ENCODE results near the gene CLCN3. TPM values are rescaled to one million over a fixed set of nuclear protein-coding genes. Genes with fewer than 3 reads are reported as not detected.

Gene CLCN3
- total RNA-seq, 3 donors from 2014 or later (not counting 1 experiment from before 2014, with no cell fraction given) = 20.7 to 26.0 (median 21.0) TPM

GRCh38 chr4:169649545-169650226, 29.3 kb downstream of the CLCN3 start:
- Mint-ChIP-seq H3K4me3 (no peak overlapping the region), H3K4me1 (peaks cover 19 to 26% of the 10 kb centered on the region in 2 donors), H3K27ac (no peak overlapping the region), H3K9me3 (no peaks in the 10 kb centered on the region), H3K36me3 (peaks cover 2% of the 10 kb centered on the region), H3K27me3 (ENCODE audit: low read depth in 2 of 2) (no peaks in the 10 kb centered on the region)
- DNase-seq = no peak
- no peaks in the 10 kb centered on the region for H3K9me3 ChIP-seq (ENCODE audit: control insufficient read depth, insufficient read depth, low read length)
- no peak overlapping the region for H3K4me3 ChIP-seq (ENCODE audit: low read length)
- TF ChIP-seq CTCF (IDR thresholded peaks at IDR 0.05) = no peak
- H3K36me3 ChIP-seq (ENCODE audit: control insufficient read depth, insufficient read depth, low read length) = peaks cover 7% of the 10 kb centered on the region
- H3K4me1 ChIP-seq (ENCODE audit: control insufficient read depth, insufficient read depth, low read length) = no peaks in the 10 kb centered on the region
- ATAC-seq = no peak
- intact Hi-C loops (cut with micrococcal nuclease) = no loop called here
- no peak overlapping the region for H3K27ac ChIP-seq (ENCODE audit: low read length)
- 98% methylated on average over 7 of the region's 7 CpGs for WGBS (ENCODE audit: insufficient coverage)
- no peaks in the 10 kb centered on the region for H3K27me3 ChIP-seq (ENCODE audit: control insufficient read depth, insufficient read depth, low read length)

- no peak for ATAC-seq
- Mint-ChIP-seq H3K4me3 (no peak overlapping the region), H3K9me3 (no peaks in the 10 kb centered on the region), H3K4me1 (peaks cover 26% of the 10 kb centered on the region in 2 donors), H3K27me3 (ENCODE audit: low read depth in 2 of 2) (no peaks in the 10 kb centered on the region), H3K27ac (no peak overlapping the region), H3K36me3 (no peaks in the 10 kb centered on the region)
- no peak for DNase-seq
- Histone ChIP-seq H3K4me1 (ENCODE audit: control insufficient read depth, insufficient read depth, low read length) (no peaks in the 10 kb centered on the region), H3K4me3 (ENCODE audit: low read length) (no peak overlapping the region), H3K27me3 (ENCODE audit: control insufficient read depth, insufficient read depth, low read length) (no peaks in the 10 kb centered on the region), H3K36me3 (ENCODE audit: control insufficient read depth, insufficient read depth, low read length) (peaks cover 3% of the 10 kb centered on the region), H3K27ac (ENCODE audit: low read length) (no peak overlapping the region), H3K9me3 (ENCODE audit: control insufficient read depth, insufficient read depth, low read length) (no peaks in the 10 kb centered on the region)
- TF ChIP-seq CTCF (IDR thresholded peaks at IDR 0.05) = no peak
- 100% methylated on average over 2 of the region's 3 CpGs for WGBS (ENCODE audit: insufficient coverage)
- intact Hi-C loops (cut with micrococcal nuclease) = no loop called here
Measured at GRCh38 chr4:169650227-169650936, 30.0 kb downstream of the CLCN3 start.

GRCh38 chr4:169652535-169652934, 32.2 kb downstream of the CLCN3 start:
- Histone ChIP-seq H3K36me3 (ENCODE audit: control insufficient read depth, insufficient read depth, low read length) (no peaks in the 10 kb centered on the region), H3K27ac (ENCODE audit: low read length) (no peak overlapping the region), H3K27me3 (ENCODE audit: control insufficient read depth, insufficient read depth, low read length) (no peaks in the 10 kb centered on the region), H3K4me3 (ENCODE audit: low read length) (no peak overlapping the region), H3K4me1 (ENCODE audit: control insufficient read depth, insufficient read depth, low read length) (no peaks in the 10 kb centered on the region), H3K9me3 (ENCODE audit: control insufficient read depth, insufficient read depth, low read length) (no peaks in the 10 kb centered on the region)
- ATAC-seq = no peak
- intact Hi-C loops (cut with micrococcal nuclease) = no loop called here
- H3K9me3 Mint-ChIP-seq = no peaks in the 10 kb centered on the region
- H3K36me3 Mint-ChIP-seq = no peaks in the 10 kb centered on the region
- no peak overlapping the region for H3K4me3 Mint-ChIP-seq
- no peak for DNase-seq
- no peaks in the 10 kb centered on the region for H3K27me3 Mint-ChIP-seq (ENCODE audit: low read depth in 2 of 2)
- peaks cover 26 to 28% of the 10 kb centered on the region in 2 donors for H3K4me1 Mint-ChIP-seq
- TF ChIP-seq CTCF (IDR thresholded peaks at IDR 0.05) = no peak
- no peak overlapping the region for H3K27ac Mint-ChIP-seq
